Measurements from ENCODE around the gene PIK3CD. TPM values are rescaled to one million over a fixed set of nuclear protein-coding genes. Genes with fewer than 3 reads are reported as not detected.

Gene PIK3CD
- total and polyA plus RNA-seq, 2 experiments from 2014 or later: 1.2 to 1.3 TPM

DNA sequence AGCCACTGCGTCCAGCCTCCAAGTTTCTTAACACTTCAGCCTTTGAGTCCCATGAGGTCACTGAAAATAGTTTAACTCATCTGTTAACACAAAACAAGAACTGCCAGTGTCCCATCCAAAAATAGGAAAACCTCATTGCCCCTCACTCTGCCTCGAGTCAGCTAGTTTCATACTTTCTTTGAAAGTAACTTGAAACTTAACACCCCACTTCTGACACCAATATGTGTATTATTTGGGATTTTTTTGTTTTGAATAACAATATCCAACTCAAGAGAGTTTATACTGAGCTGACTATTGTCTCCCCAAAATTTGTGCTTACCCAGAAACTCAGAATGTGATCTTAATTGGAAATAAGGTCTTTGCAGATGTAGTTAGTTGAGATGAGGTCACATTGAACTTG lies 16.9 kb upstream of the PIK3CD start:
- H3K4me2 ChIP-seq: no peak overlapping the region
- no peak for DNase-seq (ENCODE audit: low spot score)
- H3K27me3 ChIP-seq: no peaks in the 10 kb centered on the region
- no peaks in the 10 kb centered on the region for H3K9me3 ChIP-seq (ENCODE audit: low read depth)
- H2AFZ ChIP-seq: no peak overlapping the region
- no peak overlapping the region for H3K4me3 ChIP-seq
- no peaks in the 10 kb centered on the region for H3K4me1 ChIP-seq (ENCODE audit: insufficient read depth)
- WGBS (ENCODE audit: low lambda C conversion rate, missing lambda C conversion rate): 93% methylated on average over 2 of the region's 2 CpGs
- H4K20me1 ChIP-seq (ENCODE audit: insufficient read depth, poor library complexity, severe bottlenecking): no peaks in the 10 kb centered on the region
- no peaks in the 10 kb centered on the region for H3K36me3 ChIP-seq (replicated peaks; ENCODE audit: insufficient read depth, low read depth)
- H3K9me2 ChIP-seq (replicated peaks; ENCODE audit: insufficient read depth): no peaks in the 10 kb centered on the region
- no peaks in the 10 kb centered on the region for H3K79me2 ChIP-seq
- no peak overlapping the region for H3K27ac ChIP-seq
- TF ChIP-seq, protein P1, sequence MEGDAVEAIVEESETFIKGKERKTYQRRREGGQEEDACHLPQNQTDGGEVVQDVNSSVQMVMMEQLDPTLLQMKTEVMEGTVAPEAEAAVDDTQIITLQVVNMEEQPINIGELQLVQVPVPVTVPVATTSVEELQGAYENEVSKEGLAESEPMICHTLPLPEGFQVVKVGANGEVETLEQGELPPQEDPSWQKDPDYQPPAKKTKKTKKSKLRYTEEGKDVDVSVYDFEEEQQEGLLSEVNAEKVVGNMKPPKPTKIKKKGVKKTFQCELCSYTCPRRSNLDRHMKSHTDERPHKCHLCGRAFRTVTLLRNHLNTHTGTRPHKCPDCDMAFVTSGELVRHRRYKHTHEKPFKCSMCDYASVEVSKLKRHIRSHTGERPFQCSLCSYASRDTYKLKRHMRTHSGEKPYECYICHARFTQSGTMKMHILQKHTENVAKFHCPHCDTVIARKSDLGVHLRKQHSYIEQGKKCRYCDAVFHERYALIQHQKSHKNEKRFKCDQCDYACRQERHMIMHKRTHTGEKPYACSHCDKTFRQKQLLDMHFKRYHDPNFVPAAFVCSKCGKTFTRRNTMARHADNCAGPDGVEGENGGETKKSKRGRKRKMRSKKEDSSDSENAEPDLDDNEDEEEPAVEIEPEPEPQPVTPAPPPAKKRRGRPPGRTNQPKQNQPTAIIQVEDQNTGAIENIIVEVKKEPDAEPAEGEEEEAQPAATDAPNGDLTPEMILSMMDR (IDR thresholded peaks at IDR 0.05; ENCODE audit: poor library complexity): no peak
- TF ChIP-seq EZH2 (IDR thresholded peaks at IDR 0.05; ENCODE audit: borderline replicate concordance) (no peak), EZH2phosphoT487 (IDR thresholded peaks at IDR 0.05; ENCODE audit: low read depth, severe bottlenecking, unreplicated experiment) (no peak)

DNA sequence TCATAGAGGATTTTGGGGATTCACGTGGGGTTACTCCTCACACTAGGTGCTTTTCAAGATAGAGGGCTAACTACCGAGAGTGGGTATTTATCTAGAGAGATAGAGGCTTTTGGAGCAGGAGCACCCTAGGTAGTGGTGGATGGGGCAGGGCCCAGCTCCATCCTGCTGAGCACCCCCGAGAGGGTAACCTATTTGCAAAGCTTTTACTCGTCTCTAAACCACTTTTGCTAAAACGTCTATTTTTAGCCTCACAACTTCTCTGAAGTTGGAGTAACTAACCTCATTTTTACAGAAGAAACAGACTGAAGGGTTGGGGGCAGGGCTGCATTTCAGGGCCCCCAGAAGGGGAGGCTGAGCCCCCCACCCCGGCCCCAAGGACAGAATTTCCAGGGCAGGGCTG lies 12.3 kb upstream of the PIK3CD start:
- H3K79me2 ChIP-seq: no peaks in the 10 kb centered on the region
- H3K27ac ChIP-seq: no peak overlapping the region
- WGBS (ENCODE audit: low lambda C conversion rate, missing lambda C conversion rate): 71% methylated on average over 6 of the region's 6 CpGs
- no peak overlapping the region for H3K4me3 ChIP-seq
- DNase-seq (ENCODE audit: low spot score): no peak
- H3K9me2 ChIP-seq (replicated peaks; ENCODE audit: insufficient read depth): no peaks in the 10 kb centered on the region
- no peaks in the 10 kb centered on the region for H3K9me3 ChIP-seq (ENCODE audit: low read depth)
- H3K4me1 ChIP-seq (ENCODE audit: insufficient read depth): no peaks in the 10 kb centered on the region
- H2AFZ ChIP-seq: no peak overlapping the region
- H3K27me3 ChIP-seq: no peaks in the 10 kb centered on the region
- TF ChIP-seq EZH2phosphoT487 (IDR thresholded peaks at IDR 0.05; ENCODE audit: low read depth, severe bottlenecking, unreplicated experiment) (no peak), EZH2 (IDR thresholded peaks at IDR 0.05; ENCODE audit: borderline replicate concordance) (no peak)
- TF ChIP-seq, protein P1 (IDR thresholded peaks at IDR 0.05; ENCODE audit: poor library complexity): no peak
- H3K4me2 ChIP-seq: no peak overlapping the region
- H3K36me3 ChIP-seq (replicated peaks; ENCODE audit: insufficient read depth, low read depth): no peaks in the 10 kb centered on the region
- no peaks in the 10 kb centered on the region for H4K20me1 ChIP-seq (ENCODE audit: insufficient read depth, poor library complexity, severe bottlenecking)

DNA sequence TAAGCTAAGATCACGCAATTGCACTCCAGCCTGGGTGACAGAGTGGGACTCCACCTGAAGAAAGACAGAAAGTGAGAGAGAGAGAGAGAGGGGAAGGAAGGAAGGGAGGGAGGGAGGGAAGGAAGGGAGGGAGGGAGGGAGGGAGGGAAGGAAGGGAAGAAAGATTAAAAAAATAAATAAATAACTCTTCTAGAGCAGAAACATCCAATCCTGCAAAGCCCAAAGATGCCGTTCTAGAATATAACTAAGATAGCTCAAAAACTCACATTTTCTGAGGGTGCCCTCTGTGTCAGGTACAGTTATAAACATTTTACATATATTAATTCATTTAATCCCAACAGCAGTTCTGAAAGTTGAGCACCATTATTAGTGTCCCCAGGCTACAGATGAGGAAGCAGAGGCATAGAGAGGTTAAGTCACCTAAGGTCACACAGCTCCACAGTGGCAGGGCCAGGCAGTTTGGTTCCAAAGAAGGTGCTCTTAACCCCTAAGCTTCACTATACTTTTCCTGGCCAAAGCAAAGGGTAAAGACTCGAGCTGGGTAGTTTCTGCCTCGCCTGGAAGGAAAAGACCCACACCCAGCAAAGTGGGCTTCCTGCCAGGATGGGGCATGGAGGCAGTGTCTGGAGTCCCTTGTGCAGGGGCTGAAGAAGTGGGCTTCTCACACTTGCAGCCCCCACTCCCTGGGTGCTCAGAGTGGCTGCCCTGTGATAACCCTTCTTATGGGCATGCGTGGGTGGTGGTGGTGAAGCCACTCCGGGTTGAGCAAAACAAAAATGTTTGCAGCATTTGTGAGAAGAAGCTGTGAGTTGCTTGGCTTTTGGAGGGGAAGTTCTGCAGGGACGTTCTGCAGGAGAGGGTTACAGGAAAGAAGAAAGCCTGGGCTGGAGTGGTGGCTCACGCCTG lies 7.9 kb upstream of the PIK3CD start:
- no peak overlapping the region for H3K4me2 ChIP-seq
- no peaks in the 10 kb centered on the region for H3K27me3 ChIP-seq
- H3K79me2 ChIP-seq: no peaks in the 10 kb centered on the region
- no peak overlapping the region for H2AFZ ChIP-seq
- 78% methylated on average over 8 of the region's 8 CpGs for WGBS (ENCODE audit: low lambda C conversion rate, missing lambda C conversion rate)
- no peak overlapping the region for H3K27ac ChIP-seq
- no peaks in the 10 kb centered on the region for H3K9me3 ChIP-seq (ENCODE audit: low read depth)
- no peak for TF ChIP-seq EZH2phosphoT487 (IDR thresholded peaks at IDR 0.05; ENCODE audit: low read depth, severe bottlenecking, unreplicated experiment)
- TF ChIP-seq, protein P1 (IDR thresholded peaks at IDR 0.05; ENCODE audit: poor library complexity): no peak
- no peak for TF ChIP-seq EZH2 (IDR thresholded peaks at IDR 0.05; ENCODE audit: borderline replicate concordance)
- H4K20me1 ChIP-seq (ENCODE audit: insufficient read depth, poor library complexity, severe bottlenecking): no peaks in the 10 kb centered on the region
- no peaks in the 10 kb centered on the region for H3K4me1 ChIP-seq (ENCODE audit: insufficient read depth)
- H3K4me3 ChIP-seq: no peak overlapping the region
- H3K36me3 ChIP-seq (replicated peaks; ENCODE audit: insufficient read depth, low read depth): no peaks in the 10 kb centered on the region
- no peaks in the 10 kb centered on the region for H3K9me2 ChIP-seq (replicated peaks; ENCODE audit: insufficient read depth)
- no peak for DNase-seq (ENCODE audit: low spot score)
